NCI-H526 (cell line): ENCODE data around the gene RPP30.
A peak's percentile ranks its signal among the peaks of the same experiment; 100 is the strongest.
"Not testable (repeated sequence)": the region's sequence is repeated elsewhere in the genome, so short reads cannot be mapped to it uniquely, and the experiment has no call there.

Experiments used
- DNase-seq, 2 experiments: peaks; one replicate each; lab custom pipeline; 2025; lab: John Stamatoyannopoulos, UW

Gene RPP30

GRCh38 chr10:90871279-90871765, 452 bp upstream of the RPP30 start:
- peak; percentile 11 to 32 for DNase-seq

GRCh38 chr10:90872648-90873020, 860 bp downstream of the RPP30 start:
- no peak for DNase-seq

GRCh38 chr10:90879062-90879461, 7.3 kb downstream of the RPP30 start:
- no peak for DNase-seq

- peak in 1 of 2 experiments; percentile 3 for DNase-seq
Measured at GRCh38 chr10:90880059-90880719, 8.4 kb downstream of the RPP30 start.

GRCh38 chr10:90884431-90884830, 12.7 kb downstream of the RPP30 start:
- no peak for DNase-seq

GRCh38 chr10:90885176-90885575, 13.4 kb downstream of the RPP30 start:
- DNase-seq = no peak

- DNase-seq = no peak
Measured at GRCh38 chr10:90887555-90887954, 15.8 kb downstream of the RPP30 start.

- no peak for DNase-seq
Measured at GRCh38 chr10:90888387-90888786, 16.6 kb downstream of the RPP30 start.

- DNase-seq = no peak
Measured at GRCh38 chr10:90889636-90890035, 17.9 kb downstream of the RPP30 start.

GRCh38 chr10:90890347-90890746, 18.6 kb downstream of the RPP30 start:
- no peak for DNase-seq

- no peak for DNase-seq
Measured at GRCh38 chr10:90893190-90893589, 21.4 kb downstream of the RPP30 start.

- DNase-seq = not testable (repeated sequence)
Measured at GRCh38 chr10:90896916-90897315, 25.1 kb downstream of the RPP30 start.

GRCh38 chr10:90905925-90906324, 34.2 kb downstream of the RPP30 start:
- DNase-seq = no peak

GRCh38 chr10:90906596-90906995, 34.8 kb downstream of the RPP30 start:
- DNase-seq = no peak

GRCh38 chr10:90911133-90912051, 39.6 kb downstream of the RPP30 start:
- DNase-seq = peak; percentile 30 to 81

- no peak for DNase-seq
Measured at GRCh38 chr10:90912174-90912573, 40.4 kb downstream of the RPP30 start.

- no peak for DNase-seq
Measured at GRCh38 chr10:90912854-90913479, 41.2 kb downstream of the RPP30 start.

GRCh38 chr10:90913774-90914420, 42.1 kb downstream of the RPP30 start:
- DNase-seq = no peak

GRCh38 chr10:90914992-90915765, 43.4 kb downstream of the RPP30 start:
- no peak for DNase-seq

GRCh38 chr10:90915766-90916075, 43.9 kb downstream of the RPP30 start:
- DNase-seq = no peak

GRCh38 chr10:90916392-90917237, 44.8 kb downstream of the RPP30 start:
- DNase-seq = no peak
